Glomerular endothelial cell (primary cell): Measurements from ENCODE around the gene GALNT1. TPM values are rescaled to one million over a fixed set of nuclear protein-coding genes. Genes with fewer than 3 reads are reported as not detected.

Experiments used
- DNase-seq: peaks from one replicate; pipeline ENCODE4 v3.0.0-alpha.2; 2011; ENCODE audit warnings: low read depth, low spot score; ENCODE audit errors: extremely low read depth
- total RNA-seq: library from RNA; depleted of rRNA; stranded (reverse); fragments of >200 nt; gene quantifications from 2 replicates; pipeline ENCODE4 v1.2.3, GENCODE V29; 2015

GALNT1 gene
- total RNA-seq, 1 donor from 2014 or later = 183 TPM

DNA sequence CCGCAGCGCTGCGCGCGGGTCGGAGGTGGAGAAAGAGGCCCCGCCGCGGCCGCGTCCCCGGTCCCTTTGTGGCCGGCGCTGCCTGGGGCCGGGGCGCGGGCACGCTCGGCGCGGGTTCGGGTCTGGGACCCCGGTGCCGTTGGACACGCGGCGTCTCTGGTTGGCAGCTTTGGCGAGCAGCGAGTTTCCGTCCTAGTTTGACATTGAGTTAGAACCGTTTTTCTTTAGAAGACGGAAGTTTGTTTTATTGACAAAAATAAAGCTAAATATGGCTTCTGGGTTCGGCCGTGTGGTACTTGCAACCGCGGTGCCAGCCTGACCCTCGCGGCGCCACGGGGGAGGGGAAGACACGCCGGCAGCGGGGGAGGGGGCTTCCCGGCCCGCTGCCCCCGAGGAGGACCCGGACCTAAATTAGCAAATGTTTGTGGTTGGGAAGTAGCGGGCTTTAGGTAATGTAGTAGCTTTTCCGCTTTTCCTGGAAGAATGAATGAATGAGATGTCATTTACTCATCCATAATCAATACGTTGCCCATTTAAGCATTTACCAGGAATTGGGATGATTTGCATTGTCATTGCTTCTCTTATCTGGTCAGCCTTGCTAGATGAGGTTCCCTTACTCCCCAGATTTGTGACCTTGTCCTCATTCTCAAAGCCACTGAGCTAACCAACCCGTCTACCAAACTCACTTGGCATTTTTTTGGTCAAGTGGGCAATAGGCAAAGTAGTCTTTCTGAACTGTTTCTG lies 530 bp downstream of the GALNT1 start:
- no peak for DNase-seq

GRCh38 chr18:35582899-35583558 lies 1.5 kb downstream of the GALNT1 start:
- DNase-seq = no peak

GRCh38 chr18:35584735-35585134 lies 3.2 kb downstream of the GALNT1 start:
- no peak for DNase-seq

GRCh38 chr18:35585608-35586007 lies 4.1 kb downstream of the GALNT1 start:
- no peak for DNase-seq

GRCh38 chr18:35588122-35588521 lies 6.6 kb downstream of the GALNT1 start:
- no peak for DNase-seq

- DNase-seq = no peak
Observed at GRCh38 chr18:35588995-35589394, 7.5 kb downstream of the GALNT1 start.

- no peak for DNase-seq
Observed at GRCh38 chr18:35589546-35589945, 8.0 kb downstream of the GALNT1 start.

- no peak for DNase-seq
Observed at GRCh38 chr18:35590935-35591334, 9.4 kb downstream of the GALNT1 start.

GRCh38 chr18:35592298-35592697 lies 10.8 kb downstream of the GALNT1 start:
- DNase-seq = no peak

- DNase-seq = no peak
Observed at GRCh38 chr18:35593859-35594258, 12.3 kb downstream of the GALNT1 start.

DNA sequence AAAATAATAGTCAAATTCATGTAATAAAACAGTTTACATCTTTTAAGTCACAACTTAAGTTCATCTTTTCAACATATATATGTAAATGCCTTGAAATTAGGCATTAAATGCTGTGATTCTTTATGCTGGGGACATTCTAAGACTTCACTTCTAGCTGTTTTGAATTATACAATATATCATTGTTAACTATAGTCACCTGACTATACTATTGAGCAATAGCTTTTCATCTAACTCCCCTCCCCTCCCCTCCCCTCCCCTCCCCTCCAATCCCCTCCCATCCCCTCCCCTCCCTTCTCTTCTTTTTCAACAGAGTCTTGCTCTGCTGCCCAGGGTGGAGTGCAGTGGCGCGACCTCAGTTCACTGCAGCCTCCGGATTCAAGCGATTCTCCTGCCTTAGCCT lies 16.2 kb downstream of the GALNT1 start:
- DNase-seq = no peak

- no peak for DNase-seq
Observed at GRCh38 chr18:35602193-35602820, 20.8 kb downstream of the GALNT1 start.

DNA sequence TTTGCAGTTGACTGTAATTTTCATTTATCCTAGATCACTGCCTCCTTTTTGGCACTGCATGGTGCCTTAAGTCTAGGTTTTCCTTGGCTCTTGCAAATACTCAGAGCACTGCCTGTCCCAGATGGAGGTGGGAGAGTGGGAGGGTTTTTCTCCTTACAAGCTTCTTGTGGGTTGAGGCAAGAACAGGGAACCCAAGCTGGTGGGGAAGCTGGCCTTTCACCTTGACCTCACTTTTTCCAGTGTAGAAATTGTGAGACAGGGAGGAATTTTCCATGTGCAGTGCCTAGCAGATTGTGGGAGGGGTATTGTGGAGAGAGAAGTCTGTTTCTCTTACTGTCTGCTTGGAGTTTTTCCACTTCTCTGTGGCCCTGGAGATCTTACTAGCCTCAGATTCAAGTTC lies 21.5 kb downstream of the GALNT1 start:
- no peak for DNase-seq

- DNase-seq = no peak
Observed at GRCh38 chr18:35603528-35603927, 22.0 kb downstream of the GALNT1 start.

DNA sequence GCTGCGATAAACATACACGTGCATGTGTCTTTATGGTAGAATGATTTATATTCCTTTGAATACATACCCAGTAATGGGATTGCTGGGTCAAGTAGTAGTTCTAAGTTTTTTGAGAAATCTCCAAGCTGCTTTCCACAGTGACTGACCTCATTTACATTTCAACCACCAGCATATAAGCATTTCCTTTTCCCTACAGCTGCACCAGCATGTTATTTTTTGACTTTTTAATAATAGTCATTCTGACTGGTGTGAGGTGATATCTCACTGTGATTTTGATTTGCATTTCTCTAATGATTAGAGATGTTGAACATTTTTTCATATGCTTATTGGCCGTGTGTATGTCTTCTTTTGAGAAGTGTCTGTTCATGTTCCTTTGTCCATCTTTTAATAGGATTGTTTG lies 22.8 kb downstream of the GALNT1 start:
- no peak for DNase-seq

DNA sequence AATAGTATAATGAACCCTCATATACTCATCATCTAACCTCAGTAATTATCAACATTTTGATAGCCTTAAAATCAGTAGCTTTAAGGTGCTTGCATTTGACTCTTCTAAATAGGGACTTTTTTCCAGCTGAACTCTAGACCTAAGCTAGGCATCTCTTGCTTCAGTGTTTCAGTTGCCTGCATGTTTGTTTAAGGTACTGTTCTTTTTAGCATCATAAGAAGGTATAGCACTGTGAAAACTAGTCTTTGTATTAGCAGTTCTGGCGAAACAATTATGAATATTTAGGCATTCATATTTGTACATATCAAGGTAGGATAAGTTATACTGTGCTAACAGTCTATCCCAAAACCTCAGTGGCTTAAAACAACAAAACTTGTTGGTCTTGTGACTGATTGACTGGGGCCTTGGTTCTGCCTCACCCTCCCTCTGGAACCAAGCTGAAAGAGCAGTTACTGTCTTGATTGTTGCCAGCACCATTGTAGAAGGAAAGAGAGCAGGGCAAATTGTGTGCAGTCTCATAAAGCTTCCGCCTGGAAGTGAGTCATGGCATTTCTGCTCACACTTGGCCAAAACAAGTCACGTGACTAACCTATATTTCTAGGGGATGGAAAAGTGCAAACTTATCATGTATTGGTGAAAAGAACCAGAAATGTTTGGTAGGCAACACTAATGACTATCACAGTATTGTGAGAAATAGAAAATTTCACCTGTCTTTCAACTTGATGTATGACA lies 24.3 kb downstream of the GALNT1 start:
- peak; percentile 73 for DNase-seq

DNA sequence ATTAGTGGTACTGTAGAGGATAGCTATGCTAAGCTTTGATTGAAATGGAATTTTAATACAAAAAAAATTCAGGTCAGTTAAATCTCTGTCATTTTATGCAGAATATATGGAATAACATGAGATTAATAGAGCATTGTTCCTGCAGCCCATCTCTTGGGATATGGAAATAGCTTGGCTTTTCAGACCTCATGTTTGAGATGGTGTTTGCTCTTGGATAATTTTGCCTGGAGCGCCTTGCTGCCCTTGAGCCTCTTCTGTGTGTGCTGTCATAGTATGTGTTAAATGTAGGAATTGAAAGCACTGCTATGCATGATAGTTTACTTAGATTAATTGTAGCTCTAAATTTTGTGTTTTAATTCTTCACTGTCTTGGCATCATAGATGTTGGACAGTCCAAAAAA lies 27.7 kb downstream of the GALNT1 start:
- no peak for DNase-seq

GRCh38 chr18:35610089-35610488 lies 28.5 kb downstream of the GALNT1 start:
- DNase-seq = no peak

DNA sequence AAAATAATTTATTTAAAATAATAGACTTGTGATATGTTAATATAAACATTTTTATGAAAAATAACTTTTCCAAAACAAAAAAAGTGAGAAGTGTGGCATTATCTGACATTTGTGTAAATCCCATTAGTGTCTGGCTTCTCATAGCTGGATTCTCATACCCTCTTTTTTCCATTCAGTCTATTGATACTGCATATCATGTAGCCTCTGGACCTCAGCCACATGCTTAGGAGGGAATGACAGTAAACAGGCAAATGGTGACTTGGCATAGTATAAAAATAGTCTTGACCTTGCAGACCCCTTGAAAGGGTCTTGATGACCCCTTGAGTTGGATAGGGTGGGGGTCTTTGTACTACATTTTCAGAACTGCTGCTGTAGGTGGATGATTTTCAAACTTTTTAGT lies 29.2 kb downstream of the GALNT1 start:
- no peak for DNase-seq

DNA sequence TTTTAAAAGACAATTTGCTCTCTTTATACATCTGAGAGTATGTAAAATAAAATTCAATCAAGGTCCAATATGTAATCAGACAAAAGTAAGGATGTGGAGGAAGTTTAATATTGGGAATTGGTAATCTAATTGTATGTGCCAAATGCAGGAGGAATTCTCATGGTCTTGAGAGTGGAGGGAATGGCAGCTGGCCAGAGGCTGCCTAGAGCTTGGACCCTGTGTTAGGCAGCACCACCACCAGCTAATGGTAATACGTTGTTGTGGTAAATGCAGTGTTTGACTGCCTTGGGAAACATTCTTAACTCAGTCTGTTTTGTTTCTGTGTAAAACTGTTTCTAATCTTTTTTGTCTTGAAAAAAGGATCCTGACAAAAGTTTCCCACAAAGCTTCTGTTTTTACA lies 30.0 kb downstream of the GALNT1 start:
- no peak for DNase-seq

DNA sequence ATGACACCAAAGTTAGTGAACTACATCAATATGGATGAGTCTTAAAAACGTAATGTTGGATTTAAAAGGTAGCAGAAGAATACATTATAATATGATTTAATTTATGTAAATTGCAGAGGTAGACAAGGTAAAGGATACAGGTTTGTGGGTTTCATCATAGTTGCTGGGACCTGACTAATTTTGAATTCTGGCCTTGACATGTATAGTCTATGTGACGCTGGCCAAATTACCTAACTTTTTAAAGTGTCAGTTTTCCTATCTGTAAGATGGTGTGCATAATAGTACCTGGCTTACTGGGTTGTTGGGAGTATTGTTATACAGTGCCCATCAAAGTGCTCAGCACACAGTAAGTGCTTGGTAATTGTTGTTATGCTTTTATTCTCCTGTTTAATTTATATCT lies 34.5 kb downstream of the GALNT1 start:
- DNase-seq = no peak
